Measurements from ENCODE around the gene PITPNC1.
"Not testable (repeated sequence)": the region's sequence is repeated elsewhere in the genome, so short reads cannot be mapped to it uniquely, and the experiment has no call there.

PITPNC1 gene

GRCh38 chr17:67369676-67370075 is 7.4 kb upstream of the PITPNC1 start:
- no peak for DNase-seq

- DNase-seq: no peak
Observed at GRCh38 chr17:67372751-67373150, 4.3 kb upstream of the PITPNC1 start.

GRCh38 chr17:67374329-67375053 is 2.6 kb upstream of the PITPNC1 start:
- peak; percentile 88 to 94 (median 90) for DNase-seq

GRCh38 chr17:67375054-67375427 is 2.0 kb upstream of the PITPNC1 start:
- no peak for DNase-seq

- no peak for DNase-seq
Observed at GRCh38 chr17:67375716-67376115, 1.4 kb upstream of the PITPNC1 start.

GRCh38 chr17:67376415-67376736 is 705 bp upstream of the PITPNC1 start:
- no peak for DNase-seq

- DNase-seq: peak; percentile 49 to 84 (median 76)
Observed at GRCh38 chr17:67377488-67378453, 690 bp downstream of the PITPNC1 start.

- peak; percentile 76 to 89 (median 82) for DNase-seq
Observed at GRCh38 chr17:67378454-67379250, 1.6 kb downstream of the PITPNC1 start.

- DNase-seq: peak in 1 of 4 experiments; percentile 4
Observed at GRCh38 chr17:67379251-67379630, 2.2 kb downstream of the PITPNC1 start.

GRCh38 chr17:67381929-67382257 is 4.8 kb downstream of the PITPNC1 start:
- DNase-seq: no peak

- DNase-seq: no peak
Observed at GRCh38 chr17:67385122-67385988, 8.3 kb downstream of the PITPNC1 start.

- DNase-seq: peak; percentile 76 to 91 (median 83)
Observed at GRCh38 chr17:67386965-67387551, 10.0 kb downstream of the PITPNC1 start.

GRCh38 chr17:67388536-67388935 is 11.5 kb downstream of the PITPNC1 start:
- not testable (repeated sequence) for DNase-seq

- DNase-seq: no peak
Observed at GRCh38 chr17:67388986-67389385, 11.9 kb downstream of the PITPNC1 start.

- no peak for DNase-seq
Observed at GRCh38 chr17:67390006-67390645, 13.0 kb downstream of the PITPNC1 start.

- peak; percentile 60 to 87 (median 71) for DNase-seq
Observed at GRCh38 chr17:67390646-67391361, 13.7 kb downstream of the PITPNC1 start.

GRCh38 chr17:67392111-67392510 is 15.0 kb downstream of the PITPNC1 start:
- DNase-seq: no peak

GRCh38 chr17:67393809-67394397 is 16.8 kb downstream of the PITPNC1 start:
- DNase-seq: no peak

- DNase-seq: no peak
Observed at GRCh38 chr17:67399676-67400075, 22.6 kb downstream of the PITPNC1 start.

GRCh38 chr17:67400193-67400592 is 23.1 kb downstream of the PITPNC1 start:
- peak in 2 of 4 experiments; percentile 43 to 55 for DNase-seq

Measured in suppressor macrophage (primary cell).